GM18868 (cell line): ENCODE data around the gene PLS3.

Experiments used
- ATAC-seq: cut with Tn5 transposase; IDR thresholded peaks from one replicate; pipeline ENCODE4 v1.9.1; 2021; ENCODE audit warnings: mild to moderate bottlenecking, moderate library complexity; ENCODE audit not compliant: unreplicated experiment

PLS3 gene

DNA sequence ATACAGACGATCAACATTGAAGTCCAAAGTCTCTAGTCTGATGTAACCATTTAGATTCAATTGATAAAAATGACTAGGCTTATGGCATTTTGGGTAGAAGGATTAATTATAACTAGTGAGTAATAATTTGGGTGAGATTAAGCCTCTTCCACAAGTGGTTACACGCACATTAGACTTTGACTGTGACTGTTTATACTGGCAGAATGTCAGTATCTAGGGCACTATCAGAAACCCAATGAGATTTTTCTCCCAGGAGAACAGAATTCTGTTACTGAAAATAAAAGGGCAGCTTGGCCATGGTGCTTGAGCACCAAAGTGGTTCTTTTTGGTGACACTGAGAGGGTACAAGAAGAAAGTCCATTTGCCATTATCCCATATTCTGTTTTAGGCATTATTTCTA, 3.3 kb downstream of the PLS3 start:
- no peak for ATAC-seq

DNA sequence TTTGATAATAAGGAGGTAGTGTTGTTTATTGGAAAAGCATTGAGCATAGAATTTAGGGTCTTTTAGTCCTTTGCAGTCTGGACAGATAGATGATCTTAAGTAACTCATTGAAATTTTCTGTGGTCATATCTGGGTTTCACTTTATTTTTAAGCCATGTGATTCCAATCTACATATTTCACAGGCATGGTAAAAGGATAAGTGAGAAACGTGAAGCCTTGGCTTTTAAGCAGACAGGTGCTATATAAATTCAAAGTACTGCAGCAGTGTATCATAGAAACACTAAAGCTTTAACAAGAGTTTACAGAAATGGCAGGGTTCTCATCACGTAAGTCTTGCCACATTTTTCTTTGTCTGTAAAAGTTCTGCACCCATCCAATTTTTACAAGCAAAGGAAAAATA, 4.9 kb downstream of the PLS3 start:
- no peak for ATAC-seq

DNA sequence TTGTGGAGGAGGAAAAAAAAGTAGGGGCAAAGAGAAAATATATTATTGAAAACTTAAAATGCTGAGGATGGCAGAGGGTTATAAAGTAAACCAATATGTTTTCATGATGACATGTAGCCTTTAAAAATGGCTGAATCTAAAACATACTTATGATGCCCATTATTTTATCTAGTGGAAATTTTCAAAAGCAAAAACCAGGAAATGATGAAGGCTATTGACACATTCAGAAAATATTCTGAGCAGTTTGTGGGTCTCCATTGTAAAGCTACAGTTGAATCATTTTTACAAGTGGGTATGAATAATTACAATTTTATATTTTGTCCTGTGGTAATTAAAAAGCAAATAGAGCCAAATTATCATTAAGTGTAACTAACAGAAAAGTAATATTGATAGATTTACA, 10.7 kb downstream of the PLS3 start:
- ATAC-seq, result no peak

DNA sequence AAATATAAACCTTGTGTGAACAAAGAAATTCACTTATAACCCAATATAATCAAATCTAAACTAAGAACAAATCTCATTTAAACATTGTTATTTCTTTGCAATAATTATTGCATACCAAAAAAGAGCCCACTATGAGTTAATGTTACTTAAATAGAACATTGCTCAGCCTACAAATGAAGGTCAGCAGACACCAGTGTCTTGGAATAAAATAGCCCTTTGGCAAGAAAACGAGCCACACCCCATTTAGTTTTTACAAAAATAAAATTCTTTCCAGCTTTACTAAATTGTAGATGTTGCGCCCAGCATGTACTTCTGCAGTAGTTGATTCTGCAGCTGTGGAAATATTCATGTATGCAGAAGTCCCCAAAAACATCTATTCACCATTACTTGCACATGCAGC, 12.2 kb downstream of the PLS3 start:
- ATAC-seq, result no peak

DNA sequence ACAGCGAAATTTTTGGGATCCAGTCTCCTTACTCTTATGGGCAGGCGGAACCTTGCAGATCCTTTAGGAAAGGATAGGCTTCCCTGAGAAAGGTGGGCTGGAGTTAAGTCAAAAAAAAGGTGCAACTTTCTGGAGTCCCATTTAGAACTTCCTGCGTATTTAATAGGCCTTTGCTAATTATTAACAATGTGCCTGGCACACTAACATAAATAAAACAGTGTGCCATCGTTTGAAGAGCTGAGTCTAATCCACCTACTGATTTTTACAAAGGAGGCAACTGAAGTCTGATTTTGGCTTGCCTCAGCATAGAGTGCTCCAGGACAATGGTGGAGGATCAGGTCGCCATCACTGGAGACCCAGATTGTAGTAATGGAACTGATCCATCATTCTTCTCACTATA, 15.7 kb downstream of the PLS3 start:
- ATAC-seq, result no peak

DNA sequence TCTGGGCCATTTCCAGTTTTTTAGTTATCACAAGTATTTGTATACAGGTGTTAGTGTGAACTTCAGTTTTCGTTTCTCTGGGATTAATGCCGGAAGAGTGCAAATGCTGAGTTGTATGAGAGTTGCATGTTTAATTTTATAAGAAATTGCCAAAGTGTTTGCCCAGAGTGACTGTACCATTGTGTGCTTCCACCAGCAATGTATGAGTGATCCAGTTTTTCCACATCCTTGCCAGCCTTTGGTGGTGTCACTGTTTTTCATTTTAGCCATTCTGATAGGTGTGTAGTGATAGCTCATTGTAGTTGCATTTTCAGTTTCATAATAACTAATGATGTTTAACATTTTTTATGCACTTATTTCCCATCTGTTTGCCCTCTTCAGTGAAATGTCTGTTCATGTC, 18.4 kb downstream of the PLS3 start:
- ATAC-seq, result no peak

DNA sequence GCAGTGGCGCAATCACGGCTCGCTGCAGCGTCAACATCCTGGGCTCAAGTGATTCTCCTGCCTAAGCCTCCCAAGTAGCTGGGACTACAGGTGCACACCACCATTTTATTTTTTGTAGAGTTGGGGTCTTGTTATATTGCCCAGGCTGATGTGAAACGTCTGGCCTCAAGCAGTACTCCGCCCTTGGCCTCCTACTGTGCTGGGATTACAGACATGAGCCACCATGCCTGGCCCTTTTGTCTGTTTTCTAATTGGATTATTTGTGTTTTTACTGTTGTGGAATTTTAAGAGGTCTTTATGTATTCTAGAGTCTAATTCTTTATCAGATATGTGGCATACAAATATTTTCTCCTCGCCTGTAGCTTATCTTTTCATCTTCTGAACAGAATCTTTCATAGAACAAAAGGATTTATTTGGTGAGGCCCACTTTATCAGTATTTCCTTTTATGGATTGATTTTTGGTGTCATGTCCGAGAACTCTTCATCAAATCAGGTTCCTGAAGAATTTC, 18.9 kb downstream of the PLS3 start:
- ATAC-seq, result no peak

DNA sequence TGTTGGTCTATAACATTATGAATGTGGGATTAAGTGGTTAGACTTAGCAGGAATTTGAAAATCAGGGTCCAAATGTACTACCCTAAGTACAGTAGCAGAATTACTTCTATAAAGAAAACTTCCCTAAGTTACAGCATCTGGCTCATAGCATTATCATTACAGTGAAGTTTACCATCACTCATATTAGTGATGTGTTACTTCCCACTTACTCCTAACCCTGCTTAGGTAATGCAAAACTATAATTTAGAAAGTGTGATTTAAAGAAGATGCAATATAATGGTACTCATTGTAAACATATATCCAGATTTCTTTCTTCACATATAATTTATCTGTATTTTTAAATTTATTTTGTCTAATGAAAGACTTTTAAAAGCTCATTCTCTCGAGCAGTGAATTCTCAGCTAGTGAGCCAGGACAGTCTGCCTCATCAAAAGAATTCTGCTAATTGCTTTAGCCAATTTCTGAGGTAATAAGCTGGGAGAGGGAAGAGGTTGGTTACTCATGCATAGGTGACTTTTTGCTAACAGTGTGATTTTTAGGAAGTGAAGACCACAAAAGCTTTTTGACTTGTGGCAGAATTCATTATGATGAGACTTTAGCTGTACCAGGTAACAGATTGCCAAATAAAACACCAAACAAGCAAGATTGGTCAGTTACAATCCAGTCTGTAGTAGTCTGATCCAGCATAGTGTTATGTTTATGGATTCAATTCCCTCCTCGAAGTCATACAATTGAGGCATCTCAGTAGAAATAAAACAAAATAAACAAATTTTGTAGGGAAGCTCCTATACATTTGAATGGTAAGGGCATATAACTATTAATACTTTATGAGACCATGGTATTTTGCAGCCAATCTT, 21.0 kb downstream of the PLS3 start:
- no peak for ATAC-seq

DNA sequence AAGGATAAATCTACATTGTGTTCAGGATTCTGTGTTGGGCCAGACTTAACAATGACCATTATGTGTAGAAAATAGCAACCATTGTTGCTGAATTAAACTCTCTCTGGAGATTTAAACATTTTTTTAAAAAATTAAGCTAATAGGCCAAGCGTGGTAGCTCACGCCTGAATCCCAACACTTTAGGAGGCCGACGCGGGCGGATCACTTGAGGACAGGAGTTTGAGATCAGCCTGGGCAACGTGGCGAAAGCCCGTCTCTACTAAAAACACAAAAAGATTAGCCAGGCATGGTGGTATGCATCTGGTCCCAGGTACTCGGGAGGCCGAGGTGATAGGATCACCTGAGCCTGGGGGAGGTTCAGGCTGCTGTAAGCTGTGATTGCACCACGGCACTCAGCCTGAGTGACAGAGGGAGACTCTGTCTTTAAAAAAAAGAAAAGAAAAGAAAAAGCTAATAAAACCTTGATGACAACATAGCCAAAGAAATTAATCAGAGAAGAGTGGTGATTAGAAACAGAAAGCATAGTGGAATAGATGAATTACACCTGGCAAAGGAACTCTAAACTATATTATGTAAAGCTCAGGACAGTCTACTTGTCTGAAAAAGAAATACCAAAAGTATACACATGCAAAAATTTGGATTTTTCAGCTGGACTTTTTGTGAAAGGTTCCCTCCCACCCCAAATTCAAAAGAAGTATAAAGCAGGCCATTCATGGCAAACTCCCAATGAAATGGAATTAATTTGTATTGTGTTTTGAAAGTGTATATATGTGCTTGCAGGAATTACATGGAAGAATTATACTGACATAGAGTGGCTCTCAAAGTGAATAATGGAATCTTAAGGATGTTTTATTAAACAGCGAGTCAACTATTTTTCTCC, 21.9 kb downstream of the PLS3 start:
- no peak for ATAC-seq

DNA sequence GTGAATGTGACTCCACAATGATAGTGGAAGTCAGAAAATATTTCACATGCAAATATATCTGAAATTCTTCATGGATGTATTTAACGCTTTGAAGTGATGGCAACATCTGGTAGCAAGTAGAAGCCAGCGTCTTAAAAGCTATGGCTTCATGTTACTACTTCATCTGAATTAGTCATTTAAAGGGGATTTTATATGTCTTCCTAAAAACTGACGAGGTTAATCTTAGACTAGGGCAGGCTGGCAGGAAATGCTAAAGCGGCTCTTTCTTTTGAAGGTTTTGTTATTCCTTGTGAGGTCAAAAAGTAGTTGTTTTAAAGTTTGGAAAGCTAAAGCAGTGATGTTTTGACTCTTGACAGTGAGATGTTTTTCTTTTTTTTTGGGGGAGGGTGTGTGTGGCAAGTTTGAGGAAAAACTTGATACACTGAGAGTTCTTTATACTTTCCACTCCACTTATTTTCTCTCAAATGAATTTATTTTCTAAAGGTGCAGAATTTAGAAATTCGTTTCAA, 22.6 kb downstream of the PLS3 start:
- ATAC-seq, result no peak

DNA sequence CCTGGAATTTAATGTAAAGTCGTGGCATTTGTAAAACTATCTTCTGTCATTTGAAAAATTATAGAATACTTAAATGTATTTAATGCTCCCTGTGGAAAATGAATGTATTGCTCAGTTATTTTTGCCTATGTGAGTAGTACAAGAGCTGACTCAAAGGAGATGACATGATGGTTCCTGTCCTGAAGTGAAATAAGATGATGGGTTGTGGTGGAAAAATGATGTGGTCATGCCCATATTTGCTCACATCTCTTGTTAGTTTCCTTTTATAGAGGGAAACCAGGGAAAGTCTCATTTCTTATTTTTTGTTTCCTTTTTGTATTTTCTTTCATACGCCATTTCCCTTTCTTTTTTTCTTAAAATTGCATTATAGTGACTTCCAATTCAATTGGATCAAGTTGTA, 23.7 kb downstream of the PLS3 start:
- ATAC-seq, result no peak

DNA sequence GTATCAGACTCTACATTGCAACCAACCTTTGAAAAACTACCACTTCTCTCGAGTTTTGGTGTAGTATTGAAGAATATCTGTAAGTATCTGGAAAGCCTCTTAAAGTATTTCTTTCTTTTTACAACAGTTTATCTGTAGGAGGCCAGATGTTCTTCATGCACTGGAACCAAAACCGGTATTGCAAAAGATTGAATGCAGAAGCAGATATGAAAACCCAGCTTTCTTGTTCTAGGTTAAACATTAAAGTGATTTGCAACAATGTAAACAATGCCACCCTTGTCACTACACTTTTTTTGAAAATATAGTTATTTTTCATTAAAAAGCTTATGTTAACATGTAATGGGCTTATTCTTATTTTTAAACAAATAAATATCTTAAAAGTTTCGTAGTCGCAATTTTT, 27.2 kb downstream of the PLS3 start:
- no peak for ATAC-seq

DNA sequence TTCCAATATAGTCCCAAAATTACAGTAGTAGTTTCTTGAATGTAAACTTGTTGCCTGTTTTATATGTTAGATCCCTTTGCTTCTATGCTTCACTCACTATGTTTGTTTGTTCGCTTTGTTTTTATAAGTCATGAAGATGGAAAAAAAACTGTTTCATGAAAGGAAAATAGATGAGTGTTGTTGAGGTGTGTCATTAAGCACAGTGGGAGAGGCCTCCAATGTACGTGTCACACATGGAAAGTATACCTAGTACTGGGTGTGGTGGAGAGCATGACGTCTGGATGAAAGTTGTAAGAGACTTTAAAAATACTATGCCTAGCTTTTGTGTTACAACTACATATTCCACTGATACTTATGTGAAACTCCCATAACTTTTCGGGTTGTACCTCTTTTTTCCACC, 28.4 kb downstream of the PLS3 start:
- ATAC-seq, result no peak

DNA sequence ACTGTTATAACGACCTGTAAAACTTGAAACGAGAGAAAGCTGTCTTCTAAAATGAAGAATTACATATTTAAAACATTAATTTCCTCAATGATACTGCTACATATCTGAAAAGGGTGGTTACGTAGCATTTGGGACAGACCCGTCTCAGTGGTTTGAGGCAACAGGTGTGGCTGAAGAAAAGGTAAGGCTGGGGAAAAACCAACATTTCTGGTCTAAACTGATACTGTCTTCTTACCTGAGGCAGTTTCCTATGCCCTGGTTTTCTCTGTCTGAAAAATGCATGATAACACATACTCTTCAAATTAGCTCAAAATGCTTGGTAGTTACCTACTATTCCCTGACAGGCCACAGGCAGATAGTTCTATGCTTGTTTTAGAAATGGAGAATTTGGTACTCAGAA, 30.4 kb downstream of the PLS3 start:
- no peak for ATAC-seq

DNA sequence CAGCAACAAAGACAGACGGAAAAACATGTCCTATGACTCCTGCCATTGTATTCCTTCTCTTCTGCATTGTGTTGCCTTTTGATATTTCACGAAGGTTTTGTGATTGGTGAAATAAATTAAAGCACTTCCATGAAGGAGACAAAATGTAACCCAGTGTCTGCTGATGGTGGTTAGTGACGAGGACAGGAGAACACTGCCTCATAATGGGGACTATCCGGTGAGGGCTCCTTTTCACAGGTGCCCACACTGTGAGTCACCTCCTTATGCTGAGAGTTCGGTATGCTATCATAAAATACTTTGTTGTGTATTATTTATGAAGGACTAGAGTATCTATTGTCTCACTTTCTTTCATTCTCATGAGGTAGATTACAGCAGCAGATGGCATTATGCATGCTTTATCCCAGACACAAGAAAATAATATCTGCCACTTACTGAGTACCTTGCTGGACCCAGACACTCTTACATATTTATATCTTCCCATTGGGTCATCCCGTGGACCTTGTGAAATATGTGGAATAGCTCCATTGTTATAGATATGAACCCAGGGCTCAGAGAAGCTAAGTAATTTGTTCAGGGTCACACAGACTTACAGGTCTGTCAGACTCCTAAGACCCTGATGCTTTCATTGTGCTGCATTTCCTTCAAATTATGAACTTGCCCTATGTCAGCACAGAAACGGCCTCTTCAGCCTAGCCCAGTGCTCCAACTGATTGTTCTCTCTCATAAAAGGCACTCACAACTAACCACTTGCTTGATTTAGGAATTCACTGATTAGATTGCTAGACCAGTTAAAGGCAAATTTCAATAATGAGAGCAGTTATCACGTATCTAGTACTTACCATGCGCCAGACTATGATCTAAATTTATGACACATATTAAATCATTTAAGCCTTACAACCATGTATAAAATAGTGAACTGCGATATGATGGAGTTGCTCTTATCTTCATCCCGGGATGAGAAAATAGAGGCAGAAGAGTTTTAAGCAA, 31.2 kb downstream of the PLS3 start:
- no peak for ATAC-seq

DNA sequence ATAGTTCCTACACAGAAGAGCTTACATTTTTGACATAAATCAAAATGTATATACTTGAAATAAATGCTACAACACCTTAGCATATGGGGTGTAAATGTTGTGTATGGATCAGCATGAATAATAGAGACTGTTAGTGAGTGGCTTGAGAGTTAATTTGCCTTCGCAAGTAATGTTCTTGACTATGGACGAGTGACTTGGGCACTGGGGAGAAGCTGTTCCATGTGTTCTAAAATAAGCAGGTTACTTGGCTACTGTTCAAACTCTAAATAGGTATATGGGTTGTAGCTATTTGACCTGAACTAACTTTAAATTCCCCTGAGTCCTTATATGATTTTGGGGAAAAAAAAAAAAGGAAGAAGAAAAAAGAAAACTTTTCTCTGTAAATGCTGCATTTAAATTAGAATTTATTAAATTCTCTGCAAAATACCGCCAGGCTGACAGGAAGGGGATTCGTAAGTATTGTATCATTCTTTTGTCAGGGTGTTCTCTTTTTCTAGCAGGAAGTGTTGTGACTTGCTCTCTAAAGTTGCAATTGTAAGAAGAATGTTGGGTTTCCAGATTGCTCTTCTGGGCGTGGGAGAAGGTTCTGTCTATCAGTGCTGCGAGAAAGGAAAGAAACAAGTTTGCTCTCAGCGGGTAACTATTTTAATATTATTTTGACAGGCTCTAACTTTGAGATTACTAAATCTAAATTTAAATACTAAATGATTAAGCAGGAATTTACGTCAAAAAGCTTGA, 32.2 kb downstream of the PLS3 start:
- no peak for ATAC-seq

DNA sequence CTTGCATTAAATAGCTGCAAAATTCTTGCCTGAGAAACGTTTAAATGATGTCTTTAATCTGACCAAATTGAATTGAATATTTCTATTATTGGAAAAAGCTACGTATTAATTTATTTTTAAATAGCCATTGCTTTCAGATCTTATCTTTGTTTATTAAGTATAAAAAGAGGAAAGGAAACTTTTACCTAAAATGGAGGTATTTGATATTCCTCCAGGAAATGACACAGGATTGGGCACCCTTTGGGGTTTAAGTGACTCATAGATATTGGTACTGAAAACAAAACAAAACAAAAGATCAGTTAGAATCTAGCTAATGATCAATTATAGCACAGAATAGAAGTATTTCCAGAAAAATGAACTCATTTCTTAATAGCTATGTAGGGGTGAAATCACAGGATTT, 34.1 kb downstream of the PLS3 start:
- ATAC-seq, result no peak

DNA sequence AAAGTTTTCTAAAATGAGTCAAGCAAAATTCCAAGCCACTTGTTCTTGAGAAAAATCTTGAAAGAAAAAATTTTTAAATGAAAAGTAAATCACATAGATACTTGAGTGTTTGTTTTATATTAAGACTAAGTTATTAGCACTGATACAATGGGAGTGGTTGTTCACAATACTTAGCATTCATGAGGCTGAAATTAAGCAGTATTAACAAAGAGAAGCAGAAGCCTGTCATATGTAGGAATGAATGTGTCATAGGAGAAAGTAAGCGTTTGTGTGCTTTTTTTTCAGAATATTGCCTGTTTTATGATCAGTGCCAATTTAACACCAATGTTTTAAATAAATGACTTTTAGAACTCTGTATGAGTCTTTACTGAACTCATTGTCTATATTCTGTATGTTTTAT, 37.6 kb downstream of the PLS3 start:
- ATAC-seq, result no peak

DNA sequence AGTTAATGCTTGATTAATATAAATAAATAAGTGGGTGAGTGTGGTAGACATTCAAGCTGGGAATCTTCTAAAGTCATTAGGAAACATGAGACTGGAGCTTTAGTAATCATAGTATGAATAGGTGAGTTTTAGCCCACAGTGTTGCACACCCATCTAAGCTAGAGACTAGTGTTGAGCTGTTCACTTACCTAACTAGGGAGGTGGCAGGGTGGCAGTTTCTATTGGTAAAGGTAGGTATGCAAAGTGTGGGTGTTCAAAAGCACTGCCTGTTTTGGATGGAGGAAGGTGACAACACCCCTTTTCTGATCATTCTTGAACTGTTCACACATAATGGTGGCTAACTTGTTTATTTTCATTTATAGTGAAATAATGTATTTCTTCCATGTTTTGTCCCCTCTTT, 41.3 kb downstream of the PLS3 start:
- no peak for ATAC-seq
